HEK293 (cell line): ENCODE results near the gene FOXP1.

Source experiments
- CTCF ChIP-seq: fragments of 450-650 bp; formaldehyde crosslinking; IDR thresholded peaks from 2 replicates; pipeline ENCODE4 v1.5.1; 2016; ENCODE audit warnings: missing biosample characterization, missing genetic modification characterization
- ZNF843 ChIP-seq: fragments of 450-650 bp; formaldehyde crosslinking; IDR thresholded peaks from 2 replicates; pipeline ENCODE4 v1.5.1; 2016; ENCODE audit warnings: missing biosample characterization, missing genetic modification characterization

GRCh38 chr3:71465371-71466036 lies 118.0 kb downstream of the FOXP1 start:
- no peak for TF ChIP-seq CTCF
- TF ChIP-seq ZNF843 (tag by site-specific recombination): no peak
